ENCODE measurements around the gene GALNT9. TPM values are rescaled to one million over a fixed set of nuclear protein-coding genes. Genes with fewer than 3 reads are reported as not detected.

Gene GALNT9
- total RNA-seq, 2 donors from 2014 or later: not detected

- Mint-ChIP-seq H3K27me3 (peaks cover 29% of the 10 kb centered on the region), H3K4me1 (no peaks in the 10 kb centered on the region), H3K36me3 (ENCODE audit: low read depth) (peaks cover 2% of the 10 kb centered on the region), H3K4me3 (no peak overlapping the region), H3K27ac (no peak overlapping the region)
- no peak for DNase-seq
- no peak for ATAC-seq
- H3K9me3 ChIP-seq (ENCODE audit: control insufficient read depth, low read length, poor library complexity, severe bottlenecking): no peaks in the 10 kb centered on the region
Observed at GRCh38 chr12:132315507-132315906, 13.9 kb downstream of the GALNT9 start.

DNA sequence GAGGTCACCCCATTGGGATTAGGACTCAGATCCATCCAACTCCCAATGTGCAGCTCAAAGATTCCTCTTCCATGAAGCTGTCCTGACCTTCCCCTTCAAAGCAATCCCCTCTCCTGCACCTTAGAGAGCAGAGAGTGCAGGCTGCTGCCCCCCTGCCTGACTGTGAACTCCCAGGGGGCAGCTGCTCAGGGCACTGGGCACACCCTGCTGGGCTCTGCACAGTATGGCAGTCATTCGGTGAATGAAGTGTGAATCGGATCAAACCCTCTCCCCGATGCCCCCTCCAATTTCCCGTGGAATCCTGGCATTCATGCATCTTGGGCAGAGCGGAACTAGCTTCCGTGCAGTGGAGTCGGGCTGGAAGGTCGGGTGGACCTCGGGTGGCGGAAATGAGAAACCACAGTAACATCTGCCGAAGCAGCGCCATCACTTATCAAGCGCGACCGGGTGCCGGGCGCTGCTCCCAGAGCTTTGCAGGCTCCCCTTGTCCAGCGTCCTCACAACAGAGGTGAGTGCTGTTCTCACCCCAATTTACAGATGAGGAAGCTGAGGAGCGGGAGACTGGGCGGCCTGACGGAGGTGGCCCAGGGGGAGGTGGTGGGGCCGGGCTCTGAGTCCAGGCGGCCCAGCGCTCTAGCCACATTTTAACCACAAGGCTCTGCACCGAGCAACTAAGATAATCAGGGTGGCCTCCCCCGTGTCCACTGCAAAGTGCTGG, 14.7 kb downstream of the GALNT9 start:
- Mint-ChIP-seq H3K4me3 (peak overlapping the region; percentile 2), H3K27ac (no peak overlapping the region), H3K4me1 (no peaks in the 10 kb centered on the region), H3K27me3 (peaks cover 26% of the 10 kb centered on the region), H3K36me3 (ENCODE audit: low read depth) (peaks cover 2% of the 10 kb centered on the region)
- no peaks in the 10 kb centered on the region for H3K9me3 ChIP-seq (ENCODE audit: control insufficient read depth, low read length, poor library complexity, severe bottlenecking)
- DNase-seq (no peak), ATAC-seq (no peak)

DNA sequence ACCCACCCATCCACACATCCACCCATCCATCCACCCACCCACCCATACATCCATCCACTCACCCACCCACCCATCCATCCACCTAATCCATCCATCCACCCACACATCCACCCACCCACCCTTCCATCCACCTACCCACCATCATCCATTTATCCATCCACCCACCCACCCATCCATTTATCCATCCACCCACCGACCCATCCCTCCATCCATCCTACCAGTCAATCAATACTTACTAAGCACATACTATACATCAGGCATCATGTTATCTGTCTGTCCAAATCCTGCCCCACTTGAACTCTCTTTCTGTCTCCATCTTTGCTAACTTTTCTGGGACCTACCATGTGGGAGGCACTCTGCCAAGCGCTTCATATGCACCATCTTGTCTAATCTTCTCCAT, 15.4 kb downstream of the GALNT9 start:
- Mint-ChIP-seq H3K4me1 (no peaks in the 10 kb centered on the region), H3K27me3 (peaks cover 26% of the 10 kb centered on the region), H3K36me3 (ENCODE audit: low read depth) (peaks cover 2% of the 10 kb centered on the region), H3K27ac (no peak overlapping the region), H3K4me3 (peak overlapping the region; percentile 2)
- no peak for ATAC-seq
- no peak for DNase-seq
- no peaks in the 10 kb centered on the region for H3K9me3 ChIP-seq (ENCODE audit: control insufficient read depth, low read length, poor library complexity, severe bottlenecking)

- Mint-ChIP-seq H3K27me3 (peaks cover 23% of the 10 kb centered on the region), H3K4me3 (no peak overlapping the region), H3K4me1 (no peaks in the 10 kb centered on the region), H3K27ac (no peak overlapping the region), H3K36me3 (ENCODE audit: low read depth) (peaks cover 2% of the 10 kb centered on the region)
- H3K9me3 ChIP-seq (ENCODE audit: control insufficient read depth, low read length, poor library complexity, severe bottlenecking): no peaks in the 10 kb centered on the region
- DNase-seq (no peak), ATAC-seq (no peak)
Observed at GRCh38 chr12:132313182-132313581, 16.2 kb downstream of the GALNT9 start.

DNA sequence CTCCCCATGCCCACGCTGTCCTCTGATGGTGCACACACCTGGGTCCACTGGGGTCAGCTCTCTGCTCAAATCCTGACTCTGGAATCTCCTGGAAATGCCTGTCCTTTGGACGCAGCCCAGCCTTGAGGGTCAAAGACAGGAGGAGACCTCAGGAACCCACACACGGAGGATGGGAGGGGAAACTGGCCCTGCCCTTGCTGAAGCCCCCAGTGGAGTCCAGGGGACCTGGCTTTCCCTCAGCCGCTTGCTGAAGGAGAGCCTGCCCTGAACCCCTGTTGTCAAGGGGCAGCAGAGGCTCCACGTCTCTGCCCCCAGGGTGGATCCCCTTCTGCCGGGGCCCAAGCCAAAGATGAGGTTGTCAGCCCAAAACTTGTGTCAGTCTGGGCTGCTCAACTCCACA, 16.9 kb downstream of the GALNT9 start:
- Mint-ChIP-seq H3K36me3 (ENCODE audit: low read depth) (peaks cover 2% of the 10 kb centered on the region), H3K27me3 (peaks cover 28% of the 10 kb centered on the region), H3K27ac (no peak overlapping the region), H3K4me3 (no peak overlapping the region), H3K4me1 (peaks cover 4% of the 10 kb centered on the region)
- DNase-seq (no peak), ATAC-seq (no peak)
- no peaks in the 10 kb centered on the region for H3K9me3 ChIP-seq (ENCODE audit: control insufficient read depth, low read length, poor library complexity, severe bottlenecking)

- Mint-ChIP-seq H3K36me3 (ENCODE audit: low read depth) (no peaks in the 10 kb centered on the region), H3K4me1 (peaks cover 4% of the 10 kb centered on the region), H3K27me3 (peaks cover 22% of the 10 kb centered on the region), H3K27ac (no peak overlapping the region), H3K4me3 (no peak overlapping the region)
- H3K9me3 ChIP-seq (ENCODE audit: control insufficient read depth, low read length, poor library complexity, severe bottlenecking): no peaks in the 10 kb centered on the region
- ATAC-seq: no peak
- no peak for DNase-seq
Observed at GRCh38 chr12:132311201-132311915, 18.0 kb downstream of the GALNT9 start.

DNA sequence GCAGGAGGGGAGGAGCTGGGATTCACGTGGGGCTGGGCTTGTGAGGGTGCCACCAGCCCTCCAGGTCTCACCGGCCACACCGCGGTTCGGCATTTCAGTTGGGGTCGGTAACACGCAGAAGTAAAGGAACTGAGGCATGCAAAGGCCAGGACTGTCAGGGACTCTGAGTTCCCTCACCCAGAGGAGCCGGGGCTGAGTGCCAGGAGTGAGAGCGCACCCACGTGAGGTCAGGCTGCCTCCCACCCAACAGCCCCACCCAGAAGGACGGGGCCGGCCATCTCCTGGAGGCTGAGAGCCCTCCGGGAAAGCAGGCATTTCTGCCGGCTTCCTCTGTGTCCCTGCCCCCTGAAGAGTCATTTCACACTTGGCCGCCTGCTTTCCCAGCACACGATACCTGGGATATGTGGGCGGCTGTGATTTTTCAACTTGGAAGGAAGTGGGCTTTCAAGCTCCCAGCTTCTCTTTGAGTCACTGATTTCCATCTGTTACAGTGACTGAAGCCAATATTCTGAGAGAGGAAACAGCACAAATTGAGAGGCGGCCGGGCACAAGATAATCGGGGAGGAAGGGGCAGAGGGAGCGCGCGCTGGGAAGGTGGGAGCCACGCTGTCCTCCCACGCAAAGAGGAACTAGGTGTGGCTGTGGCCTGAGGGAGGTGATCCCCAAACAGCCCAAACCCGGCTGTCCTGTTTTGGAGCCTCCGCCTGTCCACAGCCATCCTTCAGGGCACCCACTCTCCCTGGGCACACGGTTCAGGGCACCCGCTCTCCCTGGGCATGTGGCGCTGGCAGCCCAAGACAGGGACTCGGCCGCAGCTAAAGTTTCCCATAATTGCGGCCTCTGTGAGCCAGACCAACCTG, 19.0 kb downstream of the GALNT9 start:
- Mint-ChIP-seq H3K4me3 (no peak overlapping the region), H3K4me1 (peaks cover 4% of the 10 kb centered on the region), H3K36me3 (ENCODE audit: low read depth) (no peaks in the 10 kb centered on the region), H3K27me3 (peaks cover 20% of the 10 kb centered on the region), H3K27ac (no peak overlapping the region)
- no peaks in the 10 kb centered on the region for H3K9me3 ChIP-seq (ENCODE audit: control insufficient read depth, low read length, poor library complexity, severe bottlenecking)
- no peak for DNase-seq
- no peak for ATAC-seq

DNA sequence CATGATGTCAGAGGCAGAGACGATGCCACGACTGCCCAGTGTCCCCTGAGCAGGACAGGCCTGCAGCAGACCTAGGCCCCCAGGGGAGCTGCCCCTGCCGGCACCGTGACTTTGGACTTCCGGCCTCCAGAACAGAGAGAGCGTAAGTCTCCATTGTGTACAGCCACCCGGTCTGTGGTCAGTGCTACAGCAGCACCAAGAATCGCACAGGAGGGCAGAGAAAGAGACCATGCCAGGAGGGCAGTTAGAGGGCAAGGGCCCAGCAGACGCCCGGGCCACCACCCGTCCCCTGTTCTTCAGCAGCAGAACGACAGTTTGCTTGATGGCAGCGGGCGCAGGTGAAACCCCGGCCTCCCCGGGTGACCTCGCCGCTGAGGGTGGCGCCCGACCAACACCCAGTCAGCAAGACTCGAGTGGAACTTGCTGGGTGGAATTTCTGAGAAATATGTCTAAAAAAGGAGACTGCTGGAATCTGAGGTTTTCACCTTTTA, 19.7 kb downstream of the GALNT9 start:
- DNase-seq: no peak
- Mint-ChIP-seq H3K4me3 (no peak overlapping the region), H3K4me1 (peaks cover 4% of the 10 kb centered on the region), H3K27me3 (peaks cover 20% of the 10 kb centered on the region), H3K27ac (no peak overlapping the region), H3K36me3 (ENCODE audit: low read depth) (no peaks in the 10 kb centered on the region)
- no peak for ATAC-seq
- H3K9me3 ChIP-seq (ENCODE audit: control insufficient read depth, low read length, poor library complexity, severe bottlenecking): no peaks in the 10 kb centered on the region

GRCh38 chr12:132308853-132309595, 20.4 kb downstream of the GALNT9 start:
- no peaks in the 10 kb centered on the region for H3K36me3 Mint-ChIP-seq (ENCODE audit: low read depth)
- no peak for DNase-seq
- H3K4me3 Mint-ChIP-seq: no peak overlapping the region
- H3K4me1 Mint-ChIP-seq: peaks cover 4% of the 10 kb centered on the region
- H3K27ac Mint-ChIP-seq: no peak overlapping the region
- peaks cover 20% of the 10 kb centered on the region for H3K27me3 Mint-ChIP-seq
- no peak for ATAC-seq
- H3K9me3 ChIP-seq (ENCODE audit: control insufficient read depth, low read length, poor library complexity, severe bottlenecking): no peaks in the 10 kb centered on the region

DNA sequence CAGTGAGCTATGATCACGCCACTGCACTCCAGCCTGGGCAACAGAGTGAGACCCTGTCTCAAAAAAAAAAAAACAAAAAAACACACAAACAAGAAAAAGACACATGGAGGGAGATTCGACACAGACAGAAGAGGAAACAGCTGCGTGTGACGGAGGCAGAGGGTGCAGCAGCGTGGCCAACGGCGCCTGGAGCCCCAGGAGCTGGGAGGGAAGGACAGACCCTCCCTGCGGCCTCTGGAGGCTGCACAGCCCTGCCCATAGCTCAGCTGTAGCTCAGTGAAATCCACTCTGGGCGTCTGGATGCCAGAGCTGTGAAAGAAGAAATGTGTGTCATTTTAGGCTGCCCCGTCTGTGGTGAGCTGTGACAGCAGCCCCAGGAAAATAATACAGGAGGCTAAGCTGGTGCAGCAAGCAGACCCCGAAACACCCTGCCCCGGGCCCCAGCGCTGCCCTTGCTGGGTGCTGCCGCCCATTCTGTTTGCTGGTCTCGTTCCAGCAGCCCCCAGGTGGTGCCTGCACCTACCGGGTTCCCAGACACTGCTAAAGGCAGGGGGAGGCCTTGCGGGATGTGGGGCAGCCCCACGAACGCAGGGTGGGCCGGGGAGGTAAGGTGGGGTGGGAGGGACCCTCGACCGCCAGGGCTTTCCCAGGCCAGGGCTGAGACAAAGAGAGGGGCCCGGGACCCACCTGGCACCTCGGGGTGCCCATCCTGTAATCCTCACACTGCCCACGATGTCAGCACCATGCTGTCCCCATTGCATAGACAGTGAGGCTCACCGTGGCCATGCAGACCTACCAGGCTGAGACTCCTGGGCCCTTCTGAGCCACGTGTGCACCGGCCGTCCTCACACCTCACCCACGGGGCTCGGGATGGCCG, 21.2 kb downstream of the GALNT9 start:
- no peak for ATAC-seq
- no peak for DNase-seq
- Mint-ChIP-seq H3K27ac (no peak overlapping the region), H3K4me1 (peaks cover 4% of the 10 kb centered on the region), H3K4me3 (no peak overlapping the region), H3K36me3 (ENCODE audit: low read depth) (no peaks in the 10 kb centered on the region), H3K27me3 (peaks cover 20% of the 10 kb centered on the region)
- H3K9me3 ChIP-seq (ENCODE audit: control insufficient read depth, low read length, poor library complexity, severe bottlenecking): no peaks in the 10 kb centered on the region

DNA sequence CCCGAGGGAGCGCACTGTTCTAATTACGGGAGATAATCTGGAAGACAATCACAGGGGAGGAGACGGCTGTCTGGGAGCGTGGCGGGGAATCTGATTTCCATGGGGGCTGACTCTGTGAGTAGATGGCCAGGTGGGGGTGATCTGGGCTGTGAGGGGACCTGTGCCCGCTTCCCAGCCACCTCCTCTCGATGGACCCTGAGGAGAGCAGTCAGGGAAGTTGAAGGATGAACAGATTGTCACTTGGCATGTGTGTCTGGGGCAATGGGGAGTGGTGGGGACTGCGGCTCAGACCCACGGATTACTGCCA, 22.6 kb downstream of the GALNT9 start:
- Mint-ChIP-seq H3K4me3 (no peak overlapping the region), H3K36me3 (ENCODE audit: low read depth) (no peaks in the 10 kb centered on the region), H3K4me1 (peaks cover 4% of the 10 kb centered on the region), H3K27me3 (peaks cover 20% of the 10 kb centered on the region), H3K27ac (no peak overlapping the region)
- DNase-seq (no peak), ATAC-seq (no peak)
- H3K9me3 ChIP-seq (ENCODE audit: control insufficient read depth, low read length, poor library complexity, severe bottlenecking): no peaks in the 10 kb centered on the region
